ENCODE results near the gene CCDC51. TPM values are rescaled to one million over a fixed set of nuclear protein-coding genes. Genes with fewer than 3 reads are reported as not detected.

CCDC51 gene
- total and polyA plus RNA-seq, 10 donors: 8.4 to 22.2 (median 15.0) TPM

- 58 to 85% (median 75%) methylated on average over 7 of the region's 7 CpGs for WGBS, 5 donors
- peak overlapping the region; percentile 39 to 92 (median 67) for H3K4me3 ChIP-seq
- H3K36me3 ChIP-seq: peaks cover 0 to 73% (median 31%) of the 10 kb centered on the region in 6 donors
- peaks cover 57 to 84% (median 78%) of the 10 kb centered on the region in 6 donors for H3K4me1 ChIP-seq
- TF ChIP-seq CTCF (IDR thresholded peaks at IDR 0.05 in 8 of 11, conservative IDR thresholded peaks at IDR 0.05 in 3 of 11): no peak
- TF ChIP-seq POLR2A (IDR thresholded peaks at IDR 0.05): no peak
- no peak for TF ChIP-seq POLR2AphosphoS5 (IDR thresholded peaks at IDR 0.05)
- no peaks in the 10 kb centered on the region for H3K9me3 ChIP-seq
- no peaks in the 10 kb centered on the region for H3K27me3 ChIP-seq (replicated peaks in 1 of 7)
- DNase-seq: peak; percentile 54
- peak overlapping the region; percentile 92 to 99 (median 98) for H3K27ac ChIP-seq
- intact Hi-C loops (cut with DNase I; ENCODE audit: low total_unique reads): no loop called here
These were observed 27.8 kb upstream of the CCDC51 start for GRCh38 chr3:48467473-48468267.

- H3K4me1 ChIP-seq: peaks cover 57 to 80% (median 73%) of the 10 kb centered on the region in 6 donors
- 60 to 80% (median 66%) methylated on average over 3 to 9 of the region's 9 CpGs for WGBS, 5 donors
- no peaks in the 10 kb centered on the region for H3K27me3 ChIP-seq (replicated peaks in 1 of 7)
- H3K4me3 ChIP-seq: peak overlapping the region; percentile 39 to 92 (median 67)
- H3K27ac ChIP-seq: peak overlapping the region; percentile 92 to 99 (median 98)
- DNase-seq: no peak
- intact Hi-C loops (cut with DNase I; ENCODE audit: low total_unique reads): no loop called here
- H3K36me3 ChIP-seq: peaks cover 0 to 76% (median 31%) of the 10 kb centered on the region in 6 donors
- no peak for TF ChIP-seq CTCF (IDR thresholded peaks at IDR 0.05 in 8 of 11, conservative IDR thresholded peaks at IDR 0.05 in 3 of 11)
- TF ChIP-seq POLR2A (IDR thresholded peaks at IDR 0.05): no peak
- H3K9me3 ChIP-seq: no peaks in the 10 kb centered on the region
These were observed 27.2 kb upstream of the CCDC51 start for GRCh38 chr3:48467110-48467454.

GRCh38 chr3:48466386-48467109, 26.6 kb upstream of the CCDC51 start:
- DNase-seq: peak; percentile 86
- Histone ChIP-seq H3K4me1 (peaks cover 53 to 75% (median 68%) of the 10 kb centered on the region in 6 donors), H3K27me3 (replicated peaks in 1 of 7) (no peaks in the 10 kb centered on the region), H3K9me3 (no peaks in the 10 kb centered on the region), H3K36me3 (peaks cover 0 to 81% (median 31%) of the 10 kb centered on the region in 6 donors), H3K4me3 (peak overlapping the region; percentile 39 to 92 (median 67)), H3K27ac (peak overlapping the region; percentile 92 to 99 (median 98))
- WGBS, 5 donors: 0 to 18% (median 12%) methylated on average over 7 to 19 of the region's 19 CpGs
- TF ChIP-seq POLR2AphosphoS5 (IDR thresholded peaks at IDR 0.05): peak; percentile 27 to 71 (median 40)
- TF ChIP-seq POLR2A (IDR thresholded peaks at IDR 0.05): no peak
- intact Hi-C loops (cut with DNase I; ENCODE audit: low total_unique reads): no loop called here

GRCh38 chr3:48465531-48466378, 25.8 kb upstream of the CCDC51 start:
- WGBS, 5 donors: 2 to 10% (median 6%) methylated on average over 9 to 21 of the region's 21 CpGs
- no peaks in the 10 kb centered on the region for H3K27me3 ChIP-seq (replicated peaks in 1 of 7)
- intact Hi-C loops (cut with DNase I; ENCODE audit: low total_unique reads): no loop called here
- peak; percentile 98 for DNase-seq
- peak overlapping the region; percentile 39 to 92 (median 67) for H3K4me3 ChIP-seq
- H3K4me1 ChIP-seq: peaks cover 47 to 67% (median 60%) of the 10 kb centered on the region in 6 donors
- H3K27ac ChIP-seq: peak overlapping the region; percentile 92 to 99 (median 98)
- peak; percentile 46 to 95 (median 78) for TF ChIP-seq POLR2A (IDR thresholded peaks at IDR 0.05)
- TF ChIP-seq POLR2AphosphoS5 (IDR thresholded peaks at IDR 0.05): peak; percentile 96 to 98 (median 97)
- TF ChIP-seq CTCF (IDR thresholded peaks at IDR 0.05 in 8 of 11, conservative IDR thresholded peaks at IDR 0.05 in 3 of 11): peak; percentile 32 to 92 (median 69)
- peaks cover 0 to 85% (median 37%) of the 10 kb centered on the region in 6 donors for H3K36me3 ChIP-seq
- no peaks in the 10 kb centered on the region for H3K9me3 ChIP-seq
